ENCODE results near the gene DOCK4.

Gene DOCK4

DNA sequence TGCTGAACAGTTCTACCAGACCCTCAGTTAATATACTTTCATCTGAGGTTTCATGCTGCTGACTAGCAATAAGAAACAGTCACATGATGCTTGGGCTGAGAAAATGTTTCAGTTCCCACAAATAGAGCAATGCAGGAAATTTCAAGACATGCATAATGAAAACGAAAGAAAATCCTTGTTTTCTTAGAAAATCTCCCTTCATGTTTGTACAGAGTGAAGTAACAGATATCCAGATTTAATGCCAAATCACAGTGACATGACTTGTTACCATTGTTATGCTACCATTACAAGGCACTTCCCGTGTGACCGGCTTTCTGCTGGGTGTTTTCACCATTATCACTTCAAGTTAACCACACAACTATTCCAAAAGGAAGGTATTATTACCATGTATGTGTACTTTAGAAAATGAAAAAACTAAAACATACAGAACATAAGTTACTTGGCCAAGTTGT, 121.7 kb downstream of the DOCK4 start:
- DNase-seq (ENCODE audit: low read depth), result peak; percentile 58
- H3K4me3 ChIP-seq (ENCODE audit: low read depth, low read length), result no peak overlapping the region
- TF ChIP-seq, protein P1, sequence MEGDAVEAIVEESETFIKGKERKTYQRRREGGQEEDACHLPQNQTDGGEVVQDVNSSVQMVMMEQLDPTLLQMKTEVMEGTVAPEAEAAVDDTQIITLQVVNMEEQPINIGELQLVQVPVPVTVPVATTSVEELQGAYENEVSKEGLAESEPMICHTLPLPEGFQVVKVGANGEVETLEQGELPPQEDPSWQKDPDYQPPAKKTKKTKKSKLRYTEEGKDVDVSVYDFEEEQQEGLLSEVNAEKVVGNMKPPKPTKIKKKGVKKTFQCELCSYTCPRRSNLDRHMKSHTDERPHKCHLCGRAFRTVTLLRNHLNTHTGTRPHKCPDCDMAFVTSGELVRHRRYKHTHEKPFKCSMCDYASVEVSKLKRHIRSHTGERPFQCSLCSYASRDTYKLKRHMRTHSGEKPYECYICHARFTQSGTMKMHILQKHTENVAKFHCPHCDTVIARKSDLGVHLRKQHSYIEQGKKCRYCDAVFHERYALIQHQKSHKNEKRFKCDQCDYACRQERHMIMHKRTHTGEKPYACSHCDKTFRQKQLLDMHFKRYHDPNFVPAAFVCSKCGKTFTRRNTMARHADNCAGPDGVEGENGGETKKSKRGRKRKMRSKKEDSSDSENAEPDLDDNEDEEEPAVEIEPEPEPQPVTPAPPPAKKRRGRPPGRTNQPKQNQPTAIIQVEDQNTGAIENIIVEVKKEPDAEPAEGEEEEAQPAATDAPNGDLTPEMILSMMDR (IDR thresholded peaks at IDR 0.05; ENCODE audit: insufficient read depth, low read depth, low read length, missing control alignments), result no peak

DNA sequence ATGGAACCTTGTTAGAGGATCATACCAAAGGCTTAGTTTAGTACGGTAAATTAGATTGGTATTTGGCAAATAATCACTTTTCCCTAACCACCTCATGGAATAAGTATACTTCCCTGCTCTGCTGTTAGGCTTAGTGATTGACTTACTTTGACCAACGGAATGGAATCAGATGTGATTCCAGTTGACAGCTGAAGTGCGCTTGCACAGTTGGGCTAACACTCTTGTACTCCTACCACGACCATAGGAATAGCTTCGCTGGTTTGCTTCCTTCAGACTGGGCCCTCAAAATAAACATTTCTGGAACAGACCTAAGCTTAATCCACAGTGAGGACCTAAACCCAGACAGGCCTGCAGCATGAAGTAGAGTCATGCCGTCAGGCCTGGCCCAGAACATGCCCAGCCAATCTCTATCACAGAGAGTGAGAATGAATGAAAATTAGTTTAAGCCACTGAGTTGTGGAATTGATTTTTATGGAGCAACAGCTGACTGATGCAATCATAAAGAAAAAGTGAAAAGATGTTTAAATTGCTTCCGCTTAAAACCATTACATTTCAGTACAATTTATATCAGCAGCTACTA, 122.3 kb downstream of the DOCK4 start:
- no peak for DNase-seq (ENCODE audit: low read depth)
- no peak overlapping the region for H3K4me3 ChIP-seq (ENCODE audit: low read depth, low read length)
- TF ChIP-seq, protein P1 (IDR thresholded peaks at IDR 0.05; ENCODE audit: insufficient read depth, low read depth, low read length, missing control alignments), result no peak

DNA sequence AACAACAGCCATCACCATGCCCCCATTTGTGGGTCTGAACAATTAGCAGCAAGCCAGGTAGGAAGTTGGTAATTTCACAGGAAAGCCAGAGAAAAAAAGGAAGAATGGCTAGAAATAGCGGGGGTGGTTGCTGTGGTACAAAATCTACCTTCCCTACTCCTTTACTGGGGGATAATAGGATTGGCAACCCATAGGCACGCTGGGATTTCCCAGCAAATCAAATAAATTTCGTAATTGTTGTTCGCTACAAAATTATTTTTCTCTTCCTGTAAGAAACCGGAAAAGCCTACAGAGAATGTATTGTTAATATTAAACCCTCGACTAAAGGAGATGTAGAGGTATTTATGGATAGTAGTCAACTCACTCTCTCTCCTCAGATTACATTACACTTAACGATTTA, 123.9 kb downstream of the DOCK4 start:
- DNase-seq (ENCODE audit: low read depth), result no peak
- TF ChIP-seq, protein P1 (IDR thresholded peaks at IDR 0.05; ENCODE audit: insufficient read depth, low read depth, low read length, missing control alignments), result no peak
- H3K4me3 ChIP-seq (ENCODE audit: low read depth, low read length), result no peak overlapping the region

DNA sequence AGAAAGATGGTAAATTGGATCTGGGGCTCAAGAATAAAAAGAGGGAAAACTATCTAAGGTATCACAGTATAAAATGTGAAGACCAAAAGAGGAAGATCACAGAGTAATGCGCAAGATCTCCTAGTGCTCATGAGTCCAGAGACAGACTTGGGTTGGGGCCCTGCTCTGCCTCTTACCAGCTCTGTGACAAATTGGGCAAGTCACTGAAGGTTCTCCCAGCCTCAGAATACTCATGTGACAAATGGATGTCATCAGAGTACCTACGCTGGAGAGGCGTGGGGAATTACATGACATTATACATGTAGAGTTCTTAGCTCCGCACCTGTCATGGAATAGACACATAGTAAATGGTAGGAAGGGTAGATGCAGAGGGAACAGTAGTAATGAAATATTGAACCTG, 124.4 kb downstream of the DOCK4 start:
- no peak for DNase-seq (ENCODE audit: low read depth)
- H3K4me3 ChIP-seq (ENCODE audit: low read depth, low read length), result no peak overlapping the region
- TF ChIP-seq, protein P1 (IDR thresholded peaks at IDR 0.05; ENCODE audit: insufficient read depth, low read depth, low read length, missing control alignments), result no peak

DNA sequence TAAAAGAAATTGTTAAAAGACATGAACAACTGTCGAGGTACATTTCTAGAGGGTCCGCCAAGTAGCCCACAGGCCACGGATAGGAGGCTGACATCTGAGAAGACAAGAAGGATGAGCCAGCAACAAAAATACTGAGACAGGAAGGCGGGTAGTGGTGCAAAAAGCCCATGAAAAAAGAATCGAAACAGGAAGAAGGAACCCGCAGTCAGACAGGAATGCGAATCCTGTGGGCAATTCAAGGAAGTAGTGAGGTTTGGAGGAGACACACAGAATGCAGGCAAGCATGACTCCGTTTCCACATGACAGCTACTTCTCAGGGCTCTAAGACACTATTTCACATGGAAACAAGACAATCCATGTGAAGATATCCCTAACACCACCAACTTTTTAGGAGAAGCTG, 125.2 kb downstream of the DOCK4 start:
- H3K4me3 ChIP-seq (ENCODE audit: low read depth, low read length), result no peak overlapping the region
- peak; percentile 68 for DNase-seq (ENCODE audit: low read depth)
- TF ChIP-seq, protein P1 (IDR thresholded peaks at IDR 0.05; ENCODE audit: insufficient read depth, low read depth, low read length, missing control alignments), result no peak

DNA sequence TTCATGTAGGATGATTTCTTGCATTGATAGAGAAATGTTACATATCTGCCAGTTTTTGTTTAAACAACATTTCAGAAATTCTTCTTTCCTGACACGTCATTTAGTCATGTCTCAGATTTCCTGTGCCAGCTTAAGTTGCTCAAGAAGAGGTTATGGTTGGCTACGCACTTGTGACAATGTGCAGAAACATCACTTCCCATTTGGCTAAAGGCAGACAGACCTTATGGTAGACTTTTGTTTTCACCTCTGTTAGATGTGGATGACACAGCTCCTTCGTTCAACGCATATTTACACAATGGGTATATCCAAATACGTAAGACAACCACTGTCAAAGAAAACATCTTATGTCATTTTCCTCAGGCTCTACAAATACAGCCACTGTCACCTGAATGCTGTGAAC, 125.8 kb downstream of the DOCK4 start:
- H3K4me3 ChIP-seq (ENCODE audit: low read depth, low read length), result no peak overlapping the region
- DNase-seq (ENCODE audit: low read depth), result peak; percentile 88
- TF ChIP-seq, protein P1 (IDR thresholded peaks at IDR 0.05; ENCODE audit: insufficient read depth, low read depth, low read length, missing control alignments), result no peak

DNA sequence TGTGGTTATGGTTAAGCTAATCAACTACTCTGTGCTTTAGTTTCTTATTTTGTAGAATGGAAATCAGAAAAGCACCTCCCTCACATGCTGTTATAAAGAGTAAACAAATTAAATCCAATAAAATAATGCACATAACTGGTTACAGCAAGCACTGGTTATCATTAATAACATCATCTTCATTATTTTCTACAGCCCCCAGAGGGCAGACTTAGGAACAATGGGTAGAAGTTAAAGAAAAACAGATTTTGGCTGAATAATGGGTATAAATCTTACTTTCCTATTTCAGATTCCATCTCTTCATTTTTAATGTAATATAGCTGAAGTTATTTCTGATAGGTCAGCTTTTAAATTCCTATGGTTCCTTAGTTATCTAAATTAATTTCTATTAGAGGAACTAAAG, 126.5 kb downstream of the DOCK4 start:
- no peak for DNase-seq (ENCODE audit: low read depth)
- no peak overlapping the region for H3K4me3 ChIP-seq (ENCODE audit: low read depth, low read length)
- TF ChIP-seq, protein P1 (IDR thresholded peaks at IDR 0.05; ENCODE audit: insufficient read depth, low read depth, low read length, missing control alignments), result no peak
